CD4-positive, alpha-beta T cell treated with Interleukin-4 for 4 hours (primary cell): ENCODE measurements around the gene CASR.

ENCODE experiments used
- DNase-seq: peaks from one replicate; pipeline ENCODE4 v3.0.0-alpha.2; 2020

The CASR gene

GRCh38 chr3:122215592-122216298, 32.3 kb downstream of the CASR start:
- DNase-seq: no peak

GRCh38 chr3:122217901-122218300, 34.4 kb downstream of the CASR start:
- no peak for DNase-seq

- DNase-seq: no peak
These were observed 35.9 kb downstream of the CASR start for GRCh38 chr3:122219242-122219872.

GRCh38 chr3:122227036-122227781, 43.7 kb downstream of the CASR start:
- DNase-seq: no peak

- no peak for DNase-seq
These were observed 46.7 kb downstream of the CASR start for GRCh38 chr3:122230174-122230573.

GRCh38 chr3:122231465-122232157, 48.1 kb downstream of the CASR start:
- DNase-seq: no peak

GRCh38 chr3:122232485-122232884, 49.0 kb downstream of the CASR start:
- no peak for DNase-seq

- peak; percentile 31 for DNase-seq
These were observed 49.9 kb downstream of the CASR start for GRCh38 chr3:122233101-122233952.

GRCh38 chr3:122234117-122234516, 50.6 kb downstream of the CASR start:
- DNase-seq: no peak

GRCh38 chr3:122235147-122235546, 51.7 kb downstream of the CASR start:
- DNase-seq: no peak

GRCh38 chr3:122239112-122239511, 55.6 kb downstream of the CASR start:
- DNase-seq: no peak

- no peak for DNase-seq
These were observed 62.2 kb downstream of the CASR start for GRCh38 chr3:122245513-122246174.

- DNase-seq: no peak
These were observed 62.7 kb downstream of the CASR start for GRCh38 chr3:122246199-122246598.

GRCh38 chr3:122247087-122247824, 63.8 kb downstream of the CASR start:
- no peak for DNase-seq

GRCh38 chr3:122247825-122248185, 64.3 kb downstream of the CASR start:
- DNase-seq: no peak

- no peak for DNase-seq
These were observed 68.0 kb downstream of the CASR start for GRCh38 chr3:122251428-122251827.

GRCh38 chr3:122253581-122253980, 70.1 kb downstream of the CASR start:
- DNase-seq: no peak

GRCh38 chr3:122255757-122256439, 72.4 kb downstream of the CASR start:
- no peak for DNase-seq

- no peak for DNase-seq
These were observed 74.3 kb downstream of the CASR start for GRCh38 chr3:122257644-122258364.
